IMR-90 (cell line): Measurements from ENCODE around the gene BROX. TPM values are rescaled to one million over a fixed set of nuclear protein-coding genes. Genes with fewer than 3 reads are reported as not detected.
"Not testable (repeated sequence)": the region's sequence is repeated elsewhere in the genome, so short reads cannot be mapped to it uniquely, and the experiment has no call there.

ENCODE experiments used
- ATAC-seq: fragments of 200-7000 bp; cut with Tn5 transposase; 2 replicates; pipeline ENCODE4 v1.9.1; 2020; ENCODE audit warnings: low read depth, mild to moderate bottlenecking, moderate library complexity
- BruUV-seq: library from RNA; stranded (reverse); fragments of 400-500 nt; replicated peaks from 2 replicates; lab custom pipeline; 2021; lab: Mats Ljungman, UMichigan
- CTCF ChIA-PET: fragments of 300-600 bp; formaldehyde crosslinking; extraction: SDS; loops from one replicate; lab custom pipeline; 2021; ENCODE audit warnings: antibody characterized with exemption; lab: Yijun Ruan, JAX
- POLR2A ChIA-PET: fragments of 300-600 bp; sonication (Branson Sonifier 250); formaldehyde crosslinking; loops from one replicate; lab custom pipeline; 2022; ENCODE audit warnings: antibody characterized with exemption; ENCODE audit not compliant: unreplicated experiment; lab: Charles Lee
- DNase-seq: peaks from one replicate; pipeline ENCODE4 v3.0.0; 2013
- H2AFZ ChIP-seq: replicated peaks from 2 replicates; pipeline ENCODE3; 2013; ENCODE audit warnings: low read length, mild to moderate bottlenecking; ENCODE audit not compliant: poor library complexity
- H2AK5ac ChIP-seq: 2 replicates; pipeline ENCODE4 v1.6.1; 2013; ENCODE audit warnings: low read depth, low read length, inconsistent platforms
- H2AK9ac ChIP-seq: replicated peaks from 2 replicates; pipeline ENCODE3; 2013; ENCODE audit warnings: mild to moderate bottlenecking, low read depth, low read length, moderate library complexity; ENCODE audit not compliant: poor library complexity
- H2BK120ac ChIP-seq: 2 replicates; pipeline ENCODE4 v1.6.1; 2013; ENCODE audit warnings: low read depth, low read length, inconsistent platforms
- H2BK15ac ChIP-seq: 3 replicates; pipeline ENCODE4 v1.6.1; 2013; ENCODE audit warnings: low read depth, low read length, inconsistent platforms
- H2BK20ac ChIP-seq: 2 replicates; pipeline ENCODE4 v1.6.1; 2013; ENCODE audit warnings: low read depth, mild to moderate bottlenecking, inconsistent platforms, low read length, moderate library complexity
- H2BK5ac ChIP-seq: 2 replicates; pipeline ENCODE4 v1.6.1; 2013; ENCODE audit warnings: mild to moderate bottlenecking, low read depth, low read length, inconsistent platforms; ENCODE audit not compliant: poor library complexity, severe bottlenecking
- H3K14ac ChIP-seq: replicated peaks from 2 replicates; pipeline ENCODE4 v1.6.1; 2013; ENCODE audit warnings: low read depth, low read length, inconsistent platforms
- H3K18ac ChIP-seq: 2 replicates; pipeline ENCODE4 v1.6.1; 2013; ENCODE audit warnings: low read depth, low read length, control low read depth
- H3K23ac ChIP-seq: 2 replicates; pipeline ENCODE4 v1.6.1; 2013; ENCODE audit warnings: low read depth, low read length, inconsistent platforms
- H3K27ac ChIP-seq: 2 replicates; pipeline ENCODE4 v1.5.1; 2013; ENCODE audit warnings: mild to moderate bottlenecking, control low read depth, low read length; ENCODE audit not compliant: insufficient read depth
- H3K27me3 ChIP-seq: 2 replicates; pipeline ENCODE4 v1.6.1; 2013; ENCODE audit warnings: low read length; ENCODE audit not compliant: control insufficient read depth, insufficient read depth
- H3K36me3 ChIP-seq: 2 replicates; pipeline ENCODE4 v1.6.1; 2013; ENCODE audit warnings: low read length, mixed read lengths; ENCODE audit not compliant: control insufficient read depth, insufficient read depth
- H3K4ac ChIP-seq: 2 replicates; pipeline ENCODE4 v1.6.1; 2013; ENCODE audit warnings: low read depth, low read length, inconsistent platforms
- H3K4me1 ChIP-seq: 2 replicates; pipeline ENCODE4 v1.6.1; 2013; ENCODE audit warnings: low read length, mixed read lengths; ENCODE audit not compliant: control insufficient read depth, insufficient read depth
- H3K4me2 ChIP-seq: 2 replicates; pipeline ENCODE4 v1.6.1; 2013; ENCODE audit warnings: low read depth, mild to moderate bottlenecking, control low read depth, low read length, moderate library complexity
- H3K4me3 ChIP-seq: 2 replicates; pipeline ENCODE4 v1.5.1; 2013; ENCODE audit warnings: low read depth, mild to moderate bottlenecking, control low read depth, low read length, moderate library complexity; ENCODE audit not compliant: insufficient read depth
- H3K56ac ChIP-seq: 2 replicates; pipeline ENCODE4 v1.6.1; 2013; ENCODE audit warnings: low read length, inconsistent platforms; ENCODE audit not compliant: insufficient read depth; ENCODE audit errors: extremely low read depth
- H3K79me1 ChIP-seq, 2 experiments: 2 replicates each; pipeline ENCODE4 v1.6.1; 2013; ENCODE audit warnings: low read length in 2 of 2, inconsistent platforms in 1 of 2, low read depth in 1 of 2
- H3K9ac ChIP-seq: 2 replicates; pipeline ENCODE4 v1.6.1; 2013; ENCODE audit warnings: low read depth, low read length, control low read depth
- H3K9me1 ChIP-seq: 2 replicates; pipeline ENCODE4 v1.6.1; 2013; ENCODE audit warnings: low read length, inconsistent platforms; ENCODE audit not compliant: insufficient read depth
- H3K9me3 ChIP-seq: 2 replicates; pipeline ENCODE4 v1.6.1; 2013; ENCODE audit warnings: low read length; ENCODE audit not compliant: control insufficient read depth, insufficient read depth
- H4K20me1 ChIP-seq: 2 replicates; pipeline ENCODE4 v1.6.1; 2013; ENCODE audit warnings: low read length, inconsistent platforms; ENCODE audit not compliant: insufficient read depth
- H4K5ac ChIP-seq: 2 replicates; pipeline ENCODE4 v1.6.1; 2013; ENCODE audit warnings: mild to moderate bottlenecking, low read depth, low read length, control low read depth
- H4K8ac ChIP-seq, 2 experiments: 2 replicates each; pipeline ENCODE4 v1.6.1; 2013; ENCODE audit warnings: low read depth in 2 of 2, low read length in 2 of 2, control low read depth in 1 of 2, inconsistent platforms in 1 of 2
- H4K91ac ChIP-seq: 2 replicates; pipeline ENCODE4 v1.6.1; 2013; ENCODE audit warnings: low read depth, low read length, inconsistent platforms; ENCODE audit not compliant: insufficient read depth
- CEBPB ChIP-seq: IDR thresholded peaks from 2 replicates; pipeline ENCODE4 v1.6.1; 2012; ENCODE audit warnings: low read depth, low read length, improper control_type of control experiment
- WGBS, 2 experiments: methylation state at CpG; one replicate each; pipeline versions ENCODE4 v1.1.5 to v1.1.7; 2013; ENCODE audit warnings: missing lambda C conversion rate in 2 of 2; ENCODE audit not compliant: insufficient read length in 1 of 2; ENCODE audit errors: extremely low coverage in 2 of 2; 5-methylcytosine and 5-hydroxymethylcytosine counted together
- dilution Hi-C: fragments of 300-500 bp; cut with HindIII; formaldehyde crosslinking; loops from one replicate; pipeline ENCODE4 v1.14.3; 2018; ENCODE audit warnings: low sequenced_read_pairs; ENCODE audit not compliant: unreplicated experiment
- in situ Hi-C: fragments of 300-500 bp; cut with MboI; formaldehyde crosslinking; loops from 3 replicates; pipeline ENCODE4 v1.14.3; 2019; ENCODE audit warnings: low sequenced_read_pairs, inconsistent platforms, mixed read lengths
- intact Hi-C: fragments of 100-400 bp; cut with micrococcal nuclease; formaldehyde crosslinking; loops from 2 replicates; pipeline ENCODE4 v1.10.0; 2022
- polyA plus RNA-seq, 3 experiments: library from polyadenylated mRNA; depleted of rRNA; stranded (reverse); fragments of >200 nt; gene quantifications; 2 replicates each; pipeline ENCODE4 v1.2.3, GENCODE V29; 2012; ENCODE audit warnings: low replicate concordance in 1 of 3
- total RNA-seq: library from RNA; depleted of rRNA; stranded (reverse); fragments of >200 nt; gene quantifications from 2 replicates; pipeline ENCODE4 v1.2.3, GENCODE V29; 2012

Gene BROX
- total and polyA plus RNA-seq, 2 of the 4 experiments (the other 2 are of a cell fraction): 6.8 to 43.4 TPM

DNA sequence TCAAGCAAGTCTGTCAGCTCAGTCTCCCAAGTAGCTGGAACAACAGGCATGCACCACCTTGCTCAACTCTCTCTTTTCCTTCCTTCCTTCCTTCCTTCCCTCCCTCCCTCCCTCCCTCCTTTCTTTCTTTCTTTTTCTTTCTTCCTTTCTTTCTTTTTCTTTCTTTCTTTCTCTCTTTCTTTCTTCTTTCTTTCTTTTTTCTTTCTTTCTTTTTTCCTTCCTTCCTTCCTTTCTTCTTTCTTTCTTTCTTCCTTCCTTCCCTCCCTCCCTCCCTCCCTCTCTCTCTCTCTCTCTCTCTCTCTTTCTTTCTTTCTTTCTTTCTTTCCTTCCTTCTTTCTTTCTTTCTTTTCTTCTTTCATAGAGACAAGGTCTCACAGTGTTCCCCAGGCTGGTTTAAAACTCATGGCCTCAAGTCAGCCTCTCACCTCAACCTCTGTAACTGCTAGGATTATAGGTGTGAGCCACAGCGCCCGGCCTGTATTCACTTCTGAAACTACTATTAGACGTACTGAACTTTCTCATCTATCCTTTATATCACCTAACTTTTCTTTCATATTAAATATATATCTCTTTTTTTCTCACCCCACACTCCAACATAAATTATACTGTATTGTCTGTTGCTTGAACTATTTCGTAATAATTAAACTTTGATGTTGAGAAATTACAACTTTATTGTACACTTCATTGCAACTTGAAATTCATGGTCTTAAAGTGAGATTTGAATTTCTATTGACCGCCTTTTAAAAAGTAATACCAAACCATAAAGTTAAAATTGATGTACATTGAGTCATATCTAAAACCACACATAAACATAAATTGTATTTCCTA, 29.5 kb downstream of the BROX start:
- DNase-seq, H3K36me3 ChIP-seq, H3K27me3 ChIP-seq, H3K14ac ChIP-seq, H3K27ac ChIP-seq, H2AFZ ChIP-seq, H3K4me3 ChIP-seq, POLR2A ChIA-PET, H4K20me1 ChIP-seq, H2BK120ac ChIP-seq, H3K4me2 ChIP-seq, H3K56ac ChIP-seq, CTCF ChIA-PET, H3K4me1 ChIP-seq, BruUV-seq, H3K18ac ChIP-seq, H2BK5ac ChIP-seq, H2BK15ac ChIP-seq, intact Hi-C loops, H4K5ac ChIP-seq, H3K9ac ChIP-seq, H2AK9ac ChIP-seq, dilution Hi-C loops, ATAC-seq, H3K79me1 ChIP-seq, H4K91ac ChIP-seq, H2AK5ac ChIP-seq, H4K8ac ChIP-seq, in situ Hi-C loops, H2BK20ac ChIP-seq, H3K23ac ChIP-seq, H3K4ac ChIP-seq, H3K9me1 ChIP-seq, H3K9me3 ChIP-seq: not testable (repeated sequence)
- WGBS, 2 experiments: 100% methylated on average over 1 of the region's 5 CpGs; no CpG with 5 or more reads in 1 of the 2 experiments
- peak; percentile 80 for TF ChIP-seq CEBPB
